ENCODE data around the gene RABGAP1L. TPM values are rescaled to one million over a fixed set of nuclear protein-coding genes. Genes with fewer than 3 reads are reported as not detected.
A peak's percentile ranks its signal among the peaks of the same experiment; 100 is the strongest.

The RABGAP1L gene
- total and polyA plus RNA-seq, 4 donors, result 33.7 to 128 (median 62.1) TPM

GRCh38 chr1:174874331-174875053 lies 715.2 kb downstream of the RABGAP1L start:
- no peak for DNase-seq (ENCODE audit: low read depth in 4 of 6, low spot score in 6 of 6)

GRCh38 chr1:174875306-174875705 lies 716.0 kb downstream of the RABGAP1L start:
- H3K9me3 ChIP-seq (ENCODE audit: control insufficient read depth, insufficient read depth, low read length), result no peaks in the 10 kb centered on the region
- H3K4me3 ChIP-seq (ENCODE audit: low read depth, low read length), result no peak overlapping the region

More at GRCh38 chr1:174874331-174875053, 715.2 kb downstream of the RABGAP1L start:
- Histone ChIP-seq H3K36me3 (ENCODE audit: control insufficient read depth, insufficient read depth, low read length) (no peaks in the 10 kb centered on the region), H3K27me3 (ENCODE audit: control insufficient read depth, insufficient read depth, low read length) (no peaks in the 10 kb centered on the region), H3K4me3 (ENCODE audit: low read depth, low read length) (peak overlapping the region; percentile 14), H3K4me1 (ENCODE audit: control insufficient read depth, insufficient read depth, low read length) (peaks cover 4% of the 10 kb centered on the region), H3K27ac (ENCODE audit: low read depth, low read length) (no peak overlapping the region), H3K9me3 (ENCODE audit: control insufficient read depth, insufficient read depth, low read length) (no peaks in the 10 kb centered on the region)
- WGBS (ENCODE audit: insufficient coverage), result 38% methylated on average over 6 of the region's 11 CpGs

GRCh38 chr1:174877208-174877673 lies 717.9 kb downstream of the RABGAP1L start:
- WGBS (ENCODE audit: insufficient coverage), result 83% methylated on average over 2 of the region's 4 CpGs
- Histone ChIP-seq H3K4me1 (ENCODE audit: control insufficient read depth, insufficient read depth, low read length) (peaks cover 4% of the 10 kb centered on the region), H3K4me3 (ENCODE audit: low read depth, low read length) (no peak overlapping the region), H3K27ac (ENCODE audit: low read depth, low read length) (no peak overlapping the region), H3K9me3 (ENCODE audit: control insufficient read depth, insufficient read depth, low read length) (no peaks in the 10 kb centered on the region), H3K36me3 (ENCODE audit: control insufficient read depth, insufficient read depth, low read length) (no peaks in the 10 kb centered on the region), H3K27me3 (ENCODE audit: control insufficient read depth, insufficient read depth, low read length) (no peaks in the 10 kb centered on the region)
- no peak for DNase-seq (ENCODE audit: low read depth in 4 of 6, low spot score in 6 of 6)

More at GRCh38 chr1:174875306-174875705, 716.0 kb downstream of the RABGAP1L start:
- no peak overlapping the region for H3K27ac ChIP-seq (ENCODE audit: low read depth, low read length)
- no peaks in the 10 kb centered on the region for H3K36me3 ChIP-seq (ENCODE audit: control insufficient read depth, insufficient read depth, low read length)
- H3K27me3 ChIP-seq (ENCODE audit: control insufficient read depth, insufficient read depth, low read length), result no peaks in the 10 kb centered on the region
- H3K4me1 ChIP-seq (ENCODE audit: control insufficient read depth, insufficient read depth, low read length), result peaks cover 4% of the 10 kb centered on the region
- WGBS (ENCODE audit: insufficient coverage), result 40% methylated on average over 1 of the region's 4 CpGs
- DNase-seq (ENCODE audit: low read depth in 4 of 6, low spot score in 6 of 6), result peak in 1 of 6 donors; percentile 33

- Histone ChIP-seq H3K27me3 (ENCODE audit: control insufficient read depth, insufficient read depth, low read length) (no peaks in the 10 kb centered on the region), H3K4me3 (ENCODE audit: low read depth, low read length) (no peak overlapping the region), H3K27ac (ENCODE audit: low read depth, low read length) (no peak overlapping the region), H3K9me3 (ENCODE audit: control insufficient read depth, insufficient read depth, low read length) (no peaks in the 10 kb centered on the region), H3K4me1 (ENCODE audit: control insufficient read depth, insufficient read depth, low read length) (peaks cover 4% of the 10 kb centered on the region), H3K36me3 (ENCODE audit: control insufficient read depth, insufficient read depth, low read length) (no peaks in the 10 kb centered on the region)
- WGBS (ENCODE audit: insufficient coverage), result no CpG with 5 or more reads among the region's 3 CpGs
- no peak for DNase-seq (ENCODE audit: low read depth in 4 of 6, low spot score in 6 of 6)
Measured at GRCh38 chr1:174880171-174880570, 720.9 kb downstream of the RABGAP1L start.

DNA sequence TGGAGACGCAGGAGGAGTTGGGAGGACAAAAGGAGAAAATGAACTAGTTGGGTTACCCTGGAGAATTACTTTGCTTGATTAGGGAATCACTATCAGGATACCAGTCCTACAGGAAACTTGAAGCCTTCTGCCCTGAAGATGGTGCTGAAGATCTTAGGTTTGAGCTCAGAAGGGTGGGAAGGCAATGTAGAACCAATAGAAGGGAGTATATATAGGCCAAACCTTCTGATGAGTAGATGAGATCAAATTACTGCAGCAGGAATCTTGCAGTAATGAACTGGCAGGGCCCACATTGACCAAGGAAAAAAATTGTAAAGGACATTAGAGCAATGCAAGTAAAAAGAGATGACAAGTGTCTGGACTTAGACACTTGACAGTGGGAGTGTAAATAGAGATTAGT lies 724.1 kb downstream of the RABGAP1L start:
- H3K27ac ChIP-seq (ENCODE audit: low read depth, low read length), result no peak overlapping the region
- no peaks in the 10 kb centered on the region for H3K36me3 ChIP-seq (ENCODE audit: control insufficient read depth, insufficient read depth, low read length)
- H3K4me3 ChIP-seq (ENCODE audit: low read depth, low read length), result no peak overlapping the region
- DNase-seq (ENCODE audit: low read depth in 4 of 6, low spot score in 6 of 6), result peak in 1 of 6 donors; percentile 31
- 89% methylated on average over 1 of the region's 1 CpG for WGBS (ENCODE audit: insufficient coverage)
- no peaks in the 10 kb centered on the region for H3K27me3 ChIP-seq (ENCODE audit: control insufficient read depth, insufficient read depth, low read length)
- no peaks in the 10 kb centered on the region for H3K4me1 ChIP-seq (ENCODE audit: control insufficient read depth, insufficient read depth, low read length)
- no peaks in the 10 kb centered on the region for H3K9me3 ChIP-seq (ENCODE audit: control insufficient read depth, insufficient read depth, low read length)

GRCh38 chr1:174884038-174884437 lies 724.7 kb downstream of the RABGAP1L start:
- no peaks in the 10 kb centered on the region for H3K36me3 ChIP-seq (ENCODE audit: control insufficient read depth, insufficient read depth, low read length)
- no CpG with 5 or more reads among the region's 3 CpGs for WGBS (ENCODE audit: insufficient coverage)
- DNase-seq (ENCODE audit: low read depth in 4 of 6, low spot score in 6 of 6), result peak in 2 of 6 donors; percentile 21 to 85
- H3K27ac ChIP-seq (ENCODE audit: low read depth, low read length), result no peak overlapping the region
- H3K27me3 ChIP-seq (ENCODE audit: control insufficient read depth, insufficient read depth, low read length), result no peaks in the 10 kb centered on the region
- H3K4me3 ChIP-seq (ENCODE audit: low read depth, low read length), result no peak overlapping the region
- H3K9me3 ChIP-seq (ENCODE audit: control insufficient read depth, insufficient read depth, low read length), result no peaks in the 10 kb centered on the region
- no peaks in the 10 kb centered on the region for H3K4me1 ChIP-seq (ENCODE audit: control insufficient read depth, insufficient read depth, low read length)

GRCh38 chr1:174884566-174884965 lies 725.2 kb downstream of the RABGAP1L start:
- no peaks in the 10 kb centered on the region for H3K4me1 ChIP-seq (ENCODE audit: control insufficient read depth, insufficient read depth, low read length)
- no peaks in the 10 kb centered on the region for H3K9me3 ChIP-seq (ENCODE audit: control insufficient read depth, insufficient read depth, low read length)
- H3K4me3 ChIP-seq (ENCODE audit: low read depth, low read length), result no peak overlapping the region
- WGBS (ENCODE audit: insufficient coverage), result 60% methylated on average over 1 of the region's 2 CpGs
- DNase-seq (ENCODE audit: low read depth in 4 of 6, low spot score in 6 of 6), result peak in 1 of 6 donors; percentile 60
- no peaks in the 10 kb centered on the region for H3K27me3 ChIP-seq (ENCODE audit: control insufficient read depth, insufficient read depth, low read length)
- no peak overlapping the region for H3K27ac ChIP-seq (ENCODE audit: low read depth, low read length)
- H3K36me3 ChIP-seq (ENCODE audit: control insufficient read depth, insufficient read depth, low read length), result no peaks in the 10 kb centered on the region

- Histone ChIP-seq H3K4me3 (ENCODE audit: low read depth, low read length) (no peak overlapping the region), H3K9me3 (ENCODE audit: control insufficient read depth, insufficient read depth, low read length) (no peaks in the 10 kb centered on the region), H3K27ac (ENCODE audit: low read depth, low read length) (no peak overlapping the region), H3K36me3 (ENCODE audit: control insufficient read depth, insufficient read depth, low read length) (peaks cover 4% of the 10 kb centered on the region), H3K4me1 (ENCODE audit: control insufficient read depth, insufficient read depth, low read length) (no peaks in the 10 kb centered on the region), H3K27me3 (ENCODE audit: control insufficient read depth, insufficient read depth, low read length) (no peaks in the 10 kb centered on the region)
- WGBS (ENCODE audit: insufficient coverage), result 100% methylated on average over 1 of the region's 4 CpGs
- DNase-seq (ENCODE audit: low read depth in 4 of 6, low spot score in 6 of 6), result no peak
Measured at GRCh38 chr1:174890024-174890423, 730.7 kb downstream of the RABGAP1L start.

- H3K27ac ChIP-seq (ENCODE audit: low read depth, low read length), result no peak overlapping the region
- no peaks in the 10 kb centered on the region for H3K27me3 ChIP-seq (ENCODE audit: control insufficient read depth, insufficient read depth, low read length)
- H3K4me3 ChIP-seq (ENCODE audit: low read depth, low read length), result no peak overlapping the region
- peaks cover 4% of the 10 kb centered on the region for H3K36me3 ChIP-seq (ENCODE audit: control insufficient read depth, insufficient read depth, low read length)
- no peaks in the 10 kb centered on the region for H3K4me1 ChIP-seq (ENCODE audit: control insufficient read depth, insufficient read depth, low read length)
- 94% methylated on average over 15 of the region's 15 CpGs for WGBS (ENCODE audit: insufficient coverage)
- H3K9me3 ChIP-seq (ENCODE audit: control insufficient read depth, insufficient read depth, low read length), result no peaks in the 10 kb centered on the region
- DNase-seq (ENCODE audit: low read depth in 4 of 6, low spot score in 6 of 6), result no peak
Measured at GRCh38 chr1:174892016-174892415, 732.7 kb downstream of the RABGAP1L start.
